NCI-H1417 treated with DMSO at 0.1 percent for 48 hours (cell line): ENCODE results near the gene CCDC120.

ENCODE experiments used
- DNase-seq: peaks from one replicate; lab custom pipeline; 2025; lab: John Stamatoyannopoulos, UW

CCDC120 gene

DNA sequence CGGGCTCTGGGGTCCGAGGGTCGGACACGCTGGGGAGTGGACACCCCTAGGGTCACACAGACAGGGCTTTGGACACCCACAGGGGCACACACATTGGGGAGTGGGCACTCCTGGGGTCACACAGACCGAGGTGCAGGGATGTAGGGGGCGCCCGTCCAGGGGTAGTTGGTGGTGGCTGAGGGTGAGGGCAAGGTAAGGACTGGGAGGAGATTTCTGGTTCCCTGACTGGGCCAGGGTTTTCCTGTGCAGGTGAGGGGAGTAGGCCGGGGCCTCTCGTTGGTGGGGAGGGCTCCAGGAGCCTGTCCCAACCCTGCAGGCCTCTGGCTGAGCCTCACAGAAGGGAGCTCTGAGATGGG is 42.8 kb downstream of the CCDC120 start:
- DNase-seq, result no peak

DNA sequence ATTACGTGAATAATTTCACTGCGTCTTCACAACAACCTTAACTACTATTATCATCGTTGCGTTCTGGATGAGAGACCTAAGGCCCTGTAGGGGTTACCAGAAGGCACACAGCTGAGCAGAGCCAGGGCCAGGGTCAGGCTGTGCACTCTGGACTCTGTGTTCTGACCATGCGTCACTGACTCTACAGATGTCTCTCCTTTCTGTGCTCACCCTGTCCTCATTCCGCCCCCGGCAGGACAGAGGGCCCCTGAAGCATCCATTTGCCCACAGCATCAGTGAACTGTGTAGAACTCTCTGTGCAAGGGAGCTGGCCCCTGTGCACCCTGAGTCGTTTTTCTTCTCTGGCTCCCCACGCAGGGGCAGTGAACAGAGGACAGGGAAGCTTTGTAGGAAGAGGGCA is 43.4 kb downstream of the CCDC120 start:
- DNase-seq, result no peak

DNA sequence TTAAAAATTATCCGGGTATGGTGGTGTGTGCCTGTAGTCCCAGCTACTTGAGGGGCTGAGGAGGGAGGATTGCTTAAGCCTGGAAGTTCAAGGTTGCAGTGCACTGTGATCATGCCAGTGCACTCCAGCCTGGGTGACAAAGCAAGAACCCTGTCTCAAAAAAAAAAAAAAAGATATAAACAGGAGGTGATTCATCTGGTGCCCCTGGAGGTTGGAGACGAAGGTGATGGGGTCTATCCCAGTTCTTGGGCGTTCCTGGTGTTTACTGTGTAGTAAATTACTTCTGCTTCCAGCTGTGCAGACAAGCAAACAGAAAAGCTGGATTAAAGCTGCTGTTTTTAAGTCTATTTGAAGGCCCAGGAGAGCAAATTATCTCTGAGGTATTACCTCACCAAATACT is 44.8 kb downstream of the CCDC120 start:
- no peak for DNase-seq

DNA sequence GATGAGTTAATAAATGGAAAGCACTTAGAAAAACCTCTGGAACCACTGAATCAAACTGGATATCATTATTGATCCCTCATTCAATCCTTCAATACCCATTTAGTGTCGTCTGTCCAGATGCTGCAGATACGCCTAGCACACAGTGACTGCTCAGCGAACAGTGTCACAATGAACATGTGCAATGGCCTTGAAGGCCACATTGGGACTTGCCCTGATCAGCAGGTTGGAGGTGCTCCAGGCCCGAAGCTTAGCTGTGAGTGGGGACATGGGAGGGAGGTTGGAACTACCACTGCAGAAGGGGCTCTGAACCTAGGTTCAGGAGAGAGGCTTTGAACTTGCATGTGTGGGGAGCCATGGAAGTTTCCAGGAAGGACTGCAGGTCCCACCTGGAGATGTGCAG is 47.5 kb downstream of the CCDC120 start:
- DNase-seq, result no peak

DNA sequence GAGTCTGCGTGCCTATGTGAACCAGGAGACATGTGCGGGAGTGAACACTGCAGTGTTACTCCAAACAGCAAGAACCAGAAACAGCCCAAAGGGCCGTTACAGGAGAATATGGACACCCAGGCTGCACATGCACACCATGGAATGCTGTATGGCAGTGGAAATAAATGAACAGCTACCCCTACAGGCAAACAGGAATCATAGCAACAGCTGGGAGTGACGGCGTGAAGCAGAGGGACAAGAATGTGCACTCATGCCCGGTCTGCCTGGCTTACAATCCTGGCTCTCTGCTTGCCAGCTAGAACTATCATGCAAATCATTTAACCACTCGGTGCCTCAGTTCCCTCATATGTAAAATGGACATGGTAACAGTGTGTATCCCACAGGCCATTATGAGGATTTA is 48.1 kb downstream of the CCDC120 start:
- no peak for DNase-seq

DNA sequence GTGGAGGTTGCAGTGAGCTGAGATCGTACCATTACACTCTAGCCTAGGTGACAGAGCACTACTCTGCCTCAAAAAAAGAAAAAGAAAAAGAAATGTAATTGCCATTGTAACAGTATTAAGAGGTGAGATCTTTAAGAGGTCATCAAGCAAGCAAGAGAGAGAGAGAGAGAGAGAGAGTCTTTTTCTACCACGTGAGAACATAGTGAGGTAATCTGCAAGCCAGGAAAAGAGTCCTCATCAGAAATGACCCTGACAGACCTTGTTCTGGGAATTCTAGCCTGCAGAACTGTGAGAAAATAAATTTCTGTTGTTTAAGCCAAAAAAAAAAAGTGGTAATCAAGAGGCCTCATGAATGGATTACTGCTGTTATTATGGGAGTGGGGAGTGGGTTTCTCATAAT is 49.8 kb downstream of the CCDC120 start:
- no peak for DNase-seq

DNA sequence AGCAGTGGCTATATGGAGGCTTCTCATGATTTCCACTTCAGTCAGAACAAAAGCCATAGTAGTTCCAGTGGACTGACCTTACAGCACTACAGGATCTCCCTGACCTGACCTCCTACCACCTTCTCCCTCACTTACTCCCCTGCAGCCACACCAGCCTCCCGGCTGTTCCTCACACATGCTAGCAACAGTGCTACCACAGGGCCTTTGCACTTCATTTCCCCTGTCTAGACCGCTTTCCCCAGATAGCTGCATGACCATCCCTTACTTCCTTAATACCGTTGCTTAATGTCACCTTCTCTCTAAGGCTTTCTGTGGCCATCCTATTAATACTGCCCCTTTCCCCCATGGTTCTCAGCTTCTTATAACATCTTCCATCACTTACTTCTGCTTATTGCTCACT is 51.6 kb downstream of the CCDC120 start:
- DNase-seq, result no peak

DNA sequence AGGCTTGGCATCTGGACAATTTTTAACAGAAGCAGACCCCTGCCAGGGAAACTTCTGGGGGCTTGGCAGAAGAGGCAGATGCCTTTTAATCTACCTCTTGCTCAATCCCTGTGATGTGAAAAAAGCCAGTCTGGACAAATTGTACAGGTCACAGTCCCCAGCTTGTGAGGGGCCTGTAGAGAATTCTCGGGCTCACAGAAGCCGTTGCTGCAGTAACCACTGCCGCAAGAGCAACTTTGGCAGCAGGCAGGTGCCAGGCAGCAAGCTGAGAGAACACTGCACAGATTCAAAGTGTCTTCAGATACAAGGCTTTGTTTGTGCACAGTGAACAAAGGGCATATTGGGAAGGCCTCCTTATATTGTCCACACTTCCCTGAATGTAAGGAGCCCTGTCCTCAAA is 53.0 kb downstream of the CCDC120 start:
- DNase-seq, result no peak

DNA sequence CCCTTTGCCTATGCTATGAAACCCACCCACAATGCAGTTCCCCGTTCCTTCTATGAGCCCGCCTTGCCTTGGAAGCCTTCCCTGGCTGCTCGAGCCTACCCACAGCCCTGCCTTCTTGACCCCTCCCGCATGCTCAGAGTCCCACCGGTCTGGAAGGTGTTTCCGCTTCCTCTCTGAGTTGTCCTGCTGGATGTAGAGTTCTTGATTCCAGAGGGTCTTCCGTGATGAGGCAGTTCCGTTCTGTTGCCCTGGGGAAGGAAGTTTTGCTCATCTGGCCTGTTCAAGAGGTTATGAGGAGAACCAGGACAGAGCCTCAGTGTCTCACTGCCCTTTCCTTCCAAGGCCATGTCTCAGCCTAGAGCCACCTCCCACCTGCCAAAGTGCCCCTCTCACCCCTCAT is 57.3 kb downstream of the CCDC120 start:
- no peak for DNase-seq

DNA sequence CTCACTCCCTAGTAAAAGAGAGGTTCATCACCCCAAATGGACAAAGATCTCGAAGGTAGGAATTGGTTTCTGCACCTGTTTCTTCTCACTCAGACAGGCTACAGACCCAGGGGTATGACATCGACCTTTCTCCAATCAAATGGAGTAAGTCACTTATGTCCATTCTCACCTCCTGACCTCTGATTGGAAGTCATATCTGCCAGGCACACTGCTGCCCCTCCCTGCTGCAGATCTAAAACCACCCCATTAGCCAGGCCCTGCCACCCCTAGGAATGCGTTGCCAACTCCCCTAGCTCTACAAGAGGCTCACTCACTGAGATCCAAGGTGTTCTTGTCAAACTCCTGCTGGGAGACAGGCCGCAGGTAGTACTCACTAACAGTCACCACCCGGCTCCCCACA is 57.9 kb downstream of the CCDC120 start:
- no peak for DNase-seq

DNA sequence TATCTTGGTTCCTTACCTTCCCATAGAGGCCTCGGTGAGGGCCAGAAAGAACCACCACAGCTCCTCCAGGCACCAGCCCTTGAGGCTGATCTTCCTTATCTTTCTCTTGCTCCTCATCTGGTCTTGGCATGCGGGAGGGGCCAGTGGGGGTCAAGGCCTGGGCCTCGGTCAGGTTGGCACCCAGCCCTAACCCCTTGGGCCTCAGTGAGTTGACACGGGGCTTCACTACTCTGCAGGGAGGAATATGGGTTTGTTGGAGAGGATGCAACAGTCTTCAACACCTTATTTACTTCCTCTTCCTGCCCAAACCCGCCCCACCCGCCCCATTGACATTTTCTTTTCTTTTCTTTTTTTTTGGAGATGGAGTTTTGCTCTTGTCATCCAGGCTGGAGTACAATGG is 58.8 kb downstream of the CCDC120 start:
- no peak for DNase-seq
